HS-5 (cell line): ENCODE results near the gene SERPINA10.
"Not testable (repeated sequence)": the region's sequence is repeated elsewhere in the genome, so short reads cannot be mapped to it uniquely, and the experiment has no call there.

ENCODE experiments used
- DNase-seq: peaks from one replicate; pipeline ENCODE4 v3.0.0-alpha.2; 2012; ENCODE audit warnings: low read depth

SERPINA10 gene

GRCh38 chr14:94313991-94314655 lies 21.1 kb upstream of the SERPINA10 start:
- no peak for DNase-seq

GRCh38 chr14:94312481-94313246 lies 19.6 kb upstream of the SERPINA10 start:
- no peak for DNase-seq

- DNase-seq: no peak
Measured at GRCh38 chr14:94310248-94310647, 17.2 kb upstream of the SERPINA10 start.

- DNase-seq: no peak
Measured at GRCh38 chr14:94309721-94310120, 16.7 kb upstream of the SERPINA10 start.

- DNase-seq: no peak
Measured at GRCh38 chr14:94307410-94307992, 14.4 kb upstream of the SERPINA10 start.

GRCh38 chr14:94306047-94306978 lies 13.2 kb upstream of the SERPINA10 start:
- no peak for DNase-seq

- no peak for DNase-seq
Measured at GRCh38 chr14:94305620-94306019, 12.6 kb upstream of the SERPINA10 start.

- DNase-seq: no peak
Measured at GRCh38 chr14:94304243-94304642, 11.2 kb upstream of the SERPINA10 start.

GRCh38 chr14:94303111-94303510 lies 10.0 kb upstream of the SERPINA10 start:
- no peak for DNase-seq

GRCh38 chr14:94298130-94298529 lies 5.1 kb upstream of the SERPINA10 start:
- no peak for DNase-seq

- not testable (repeated sequence) for DNase-seq
Measured at GRCh38 chr14:94296181-94296545, 3.1 kb upstream of the SERPINA10 start.

GRCh38 chr14:94295360-94296180 lies 2.5 kb upstream of the SERPINA10 start:
- DNase-seq: no peak

- DNase-seq: no peak
Measured at GRCh38 chr14:94293578-94293924, 483 bp upstream of the SERPINA10 start.

- no peak for DNase-seq
Measured at GRCh38 chr14:94292526-94292871, 569 bp downstream of the SERPINA10 start.

GRCh38 chr14:94291906-94292525 lies 1.1 kb downstream of the SERPINA10 start:
- DNase-seq: no peak

- DNase-seq: no peak
Measured at GRCh38 chr14:94291159-94291905, 1.7 kb downstream of the SERPINA10 start.

- no peak for DNase-seq
Measured at GRCh38 chr14:94290197-94290596, 2.9 kb downstream of the SERPINA10 start.

GRCh38 chr14:94288610-94289465 lies 4.2 kb downstream of the SERPINA10 start:
- no peak for DNase-seq

GRCh38 chr14:94285158-94285557 lies 7.9 kb downstream of the SERPINA10 start:
- DNase-seq: no peak
